Measurements from ENCODE around the gene APOA4.

DNA sequence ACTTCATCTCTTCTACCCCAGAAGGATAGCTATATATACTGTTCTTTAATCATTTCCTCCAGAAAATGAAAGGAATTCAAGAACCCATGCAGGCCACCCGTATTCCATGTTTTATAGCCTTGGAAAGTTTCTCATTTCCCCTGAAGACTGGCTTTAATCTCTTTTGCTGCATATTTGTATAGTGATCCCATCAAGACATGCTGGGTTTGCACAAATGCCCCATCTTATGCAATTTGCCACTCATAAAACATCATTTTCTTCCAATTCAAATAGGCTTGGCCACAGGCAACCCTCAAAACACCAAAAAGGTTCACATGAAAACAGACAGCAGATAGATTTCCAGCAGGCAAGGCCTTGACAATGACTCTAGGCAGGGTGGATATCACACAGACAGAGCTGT is 42.6 kb upstream of the APOA4 start:
- TF ChIP-seq, protein P1, sequence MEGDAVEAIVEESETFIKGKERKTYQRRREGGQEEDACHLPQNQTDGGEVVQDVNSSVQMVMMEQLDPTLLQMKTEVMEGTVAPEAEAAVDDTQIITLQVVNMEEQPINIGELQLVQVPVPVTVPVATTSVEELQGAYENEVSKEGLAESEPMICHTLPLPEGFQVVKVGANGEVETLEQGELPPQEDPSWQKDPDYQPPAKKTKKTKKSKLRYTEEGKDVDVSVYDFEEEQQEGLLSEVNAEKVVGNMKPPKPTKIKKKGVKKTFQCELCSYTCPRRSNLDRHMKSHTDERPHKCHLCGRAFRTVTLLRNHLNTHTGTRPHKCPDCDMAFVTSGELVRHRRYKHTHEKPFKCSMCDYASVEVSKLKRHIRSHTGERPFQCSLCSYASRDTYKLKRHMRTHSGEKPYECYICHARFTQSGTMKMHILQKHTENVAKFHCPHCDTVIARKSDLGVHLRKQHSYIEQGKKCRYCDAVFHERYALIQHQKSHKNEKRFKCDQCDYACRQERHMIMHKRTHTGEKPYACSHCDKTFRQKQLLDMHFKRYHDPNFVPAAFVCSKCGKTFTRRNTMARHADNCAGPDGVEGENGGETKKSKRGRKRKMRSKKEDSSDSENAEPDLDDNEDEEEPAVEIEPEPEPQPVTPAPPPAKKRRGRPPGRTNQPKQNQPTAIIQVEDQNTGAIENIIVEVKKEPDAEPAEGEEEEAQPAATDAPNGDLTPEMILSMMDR (IDR thresholded peaks at IDR 0.05), result no peak
- no peak for TF ChIP-seq EP300 (IDR thresholded peaks at IDR 0.05)
- no peak for TF ChIP-seq POLR2AphosphoS5 (IDR thresholded peaks at IDR 0.05)

All from sigmoid colon (tissue), 4 donors.